Naive thymus-derived CD4-positive, alpha-beta T cell (primary cell): ENCODE results near the gene ZNHIT2. TPM values are rescaled to one million over a fixed set of nuclear protein-coding genes. Genes with fewer than 3 reads are reported as not detected.
"Not testable (repeated sequence)": the region's sequence is repeated elsewhere in the genome, so short reads cannot be mapped to it uniquely, and the experiment has no call there.

Experiments used
- ATAC-seq: fragments of 150-1000 bp; cut with Tn5 transposase; 2 replicates; pipeline ENCODE4 v1.10.0; 2021; ENCODE audit warnings: mild to moderate bottlenecking, moderate library complexity
- CTCF ChIA-PET: fragments of 350-600 bp; sonication (Branson Sonifier 250); formaldehyde crosslinking; loops from one replicate; lab custom pipeline; 2021; ENCODE audit warnings: antibody characterized with exemption; lab: Charles Lee
- POLR2A ChIA-PET: fragments of 350-600 bp; sonication (Branson Sonifier 250); formaldehyde crosslinking; loops from one replicate; lab custom pipeline; 2021; ENCODE audit warnings: antibody characterized with exemption, inconsistent platforms; lab: Charles Lee
- DNase-seq, 9 donors: peaks; one replicate each; pipeline versions ENCODE4 v3.0.0 to v3.0.0-alpha.2; 2020 to 2022; ENCODE audit warnings: mixed read lengths in 1 of 9
- H3K27ac ChIP-seq: one replicate; pipeline ENCODE4 v1.7.0; 2013; ENCODE audit warnings: mild to moderate bottlenecking, low read depth, low read length, moderate library complexity
- H3K27me3 ChIP-seq, 2 donors: one replicate each; pipeline ENCODE4 v1.7.0; 2013; ENCODE audit warnings: low read length in 2 of 2, mild to moderate bottlenecking in 2 of 2, moderate library complexity in 2 of 2; ENCODE audit not compliant: control insufficient read depth in 2 of 2, insufficient read depth in 2 of 2
- H3K36me3 ChIP-seq, 3 experiments: 1 replicate in 2 of 3; 2 replicates in 1 of 3; pipeline ENCODE4 v1.7.0; 2013; ENCODE audit warnings: low read length in 3 of 3, mild to moderate bottlenecking in 3 of 3, moderate library complexity in 1 of 3; ENCODE audit not compliant: insufficient read depth in 3 of 3, control insufficient read depth in 2 of 3
- H3K4me1 ChIP-seq, 2 donors: one replicate each; pipeline ENCODE4 v1.7.0; 2013; ENCODE audit warnings: low read length in 2 of 2, mild to moderate bottlenecking in 2 of 2, moderate library complexity in 1 of 2; ENCODE audit not compliant: control insufficient read depth in 2 of 2, insufficient read depth in 2 of 2
- H3K4me3 ChIP-seq: 2 replicates; pipeline ENCODE4 v1.7.0; 2013; ENCODE audit warnings: mild to moderate bottlenecking, low read length
- H3K9me3 ChIP-seq, 3 experiments: 1 replicate in 2 of 3; 2 replicates in 1 of 3; pipeline ENCODE4 v1.7.0; 2013; ENCODE audit warnings: low read length in 3 of 3; ENCODE audit not compliant: control insufficient read depth in 2 of 3
- H3K27ac Mint-ChIP-seq, 9 donors: one replicate each; pipeline ENCODE4 v1.8.0; 2020 to 2022; ENCODE audit warnings: mixed read lengths in 9 of 9, mild to moderate bottlenecking in 8 of 9, moderate library complexity in 5 of 9, inconsistent platforms in 2 of 9
- H3K27me3 Mint-ChIP-seq, 5 donors: one replicate each; pipeline ENCODE4 v1.8.0; 2021 to 2022; ENCODE audit warnings: mixed read lengths in 5 of 5, mild to moderate bottlenecking in 1 of 5
- H3K36me3 Mint-ChIP-seq, 5 donors: one replicate each; pipeline ENCODE4 v1.8.0; 2020 to 2022; ENCODE audit warnings: mixed read lengths in 5 of 5, mild to moderate bottlenecking in 3 of 5, inconsistent platforms in 1 of 5
- H3K4me1 Mint-ChIP-seq, 7 donors: one replicate each; pipeline ENCODE4 v1.8.0; 2020 to 2022; ENCODE audit warnings: mixed read lengths in 7 of 7, mild to moderate bottlenecking in 3 of 7, inconsistent platforms in 1 of 7
- H3K4me3 Mint-ChIP-seq, 10 donors: one replicate each; pipeline ENCODE4 v1.8.0; 2020 to 2022; ENCODE audit warnings: mild to moderate bottlenecking in 10 of 10, mixed read lengths in 10 of 10, moderate library complexity in 6 of 10, inconsistent platforms in 2 of 10
- H3K9me3 Mint-ChIP-seq, 11 donors: one replicate each; pipeline ENCODE4 v1.8.0; 2020 to 2022; ENCODE audit warnings: mixed read lengths in 11 of 11, mild to moderate bottlenecking in 4 of 11, inconsistent platforms in 1 of 11, moderate library complexity in 1 of 11
- intact Hi-C, 2 donors: fragments of 100-400 bp; cut with micrococcal nuclease; formaldehyde crosslinking; loops; one replicate each; pipeline ENCODE4 v1.15.1; 2023
- polyA plus RNA-seq, 2 donors: library from polyadenylated mRNA; unstranded; fragments of 300-500 nt; fragmentation: Illumina TruSeq; gene quantifications; one replicate each; pipeline ENCODE4 v1.2.3, GENCODE V29; 2021
- total RNA-seq, 6 experiments: library from RNA in 5 of 6; stranded (reverse) in 5 of 6; gene quantifications; 1 replicate in 5 of 6; 2 replicates in 1 of 6; pipeline ENCODE4 v1.2.3 and lab custom pipeline; 2021 to 2026

ZNHIT2 gene
- total and polyA plus RNA-seq, 7 experiments from 2014 or later: 9.9 to 35.6 (median 14.3) TPM

DNA sequence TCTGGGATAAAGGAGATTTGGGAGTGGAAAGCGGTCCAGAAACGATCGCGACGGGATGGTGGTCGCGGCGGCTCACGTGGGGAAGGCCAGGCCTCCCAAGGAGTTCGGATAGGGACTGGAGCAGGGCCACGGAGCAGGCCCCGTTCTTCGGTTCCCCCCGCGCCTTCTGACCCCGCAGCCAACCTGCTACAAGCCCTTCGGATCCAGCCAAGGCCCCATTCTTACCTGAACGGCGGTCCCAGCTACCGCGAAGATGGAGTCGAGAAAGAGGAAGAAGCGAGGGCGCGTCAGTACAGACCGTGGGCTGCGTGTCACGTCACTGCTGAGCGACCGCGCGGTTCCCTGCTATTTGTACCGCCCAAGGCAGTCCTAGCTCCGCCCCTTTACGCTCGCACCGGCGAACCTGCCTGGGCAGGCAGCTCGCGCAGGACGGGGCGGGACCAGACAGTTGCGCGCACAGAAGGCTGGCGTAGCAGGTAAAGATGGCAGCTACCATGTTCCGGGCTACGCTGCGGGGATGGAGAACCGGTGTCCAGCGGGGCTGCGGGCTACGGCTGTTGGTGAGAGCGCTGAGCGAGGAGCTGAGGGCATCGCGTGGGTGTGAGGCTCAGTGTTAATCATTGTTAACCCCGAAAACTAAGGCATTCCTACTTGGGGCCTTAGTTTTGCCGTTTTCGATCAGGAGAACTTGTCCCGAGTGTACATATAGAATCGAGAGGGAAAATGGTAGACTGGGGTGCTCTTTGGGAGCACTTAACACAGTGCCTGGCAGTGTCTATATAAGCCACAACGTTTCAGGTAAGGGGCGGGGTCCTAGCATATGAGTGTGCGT lies 4.6 kb upstream of the ZNHIT2 start, which contains the start of the genes FAU and MRPL49:
TSS of gene FAU (minus strand) at position 270 of the 832 bp plus-strand sequence. CDS start 321 bp downstream, outside the sequence.
TSS of gene MRPL49 (plus strand) at position 457 of the 832 bp plus-strand sequence. CDS start at position 483, 26 bp downstream.
- H3K36me3 Mint-ChIP-seq: peaks cover 0 to 43% (median 35%) of the 10 kb centered on the region in 5 donors
- Histone ChIP-seq H3K27ac (peak within 1 kb of the TSS; percentile 99), H3K36me3 (peaks cover 24 to 63% (median 28%) of the 10 kb centered on the region in 3 experiments), H3K4me1 (peaks cover 15 to 20% of the 10 kb centered on the region in 2 donors), H3K9me3 (no peaks in the 10 kb centered on the region), H3K27me3 (no peaks in the 10 kb centered on the region), H3K4me3 (peak within 1 kb of the TSS; percentile 99)
- DNase-seq (peak; percentile 91 to 99 (median 98)), ATAC-seq (peak; percentile 86)
- no peaks in the 10 kb centered on the region for H3K27me3 Mint-ChIP-seq
- H3K9me3 Mint-ChIP-seq: peaks cover 0 to 5% (median 0%) of the 10 kb centered on the region in 11 donors
- H3K4me1 Mint-ChIP-seq: peaks cover 17 to 62% (median 49%) of the 10 kb centered on the region in 7 donors
- peak within 1 kb of the TSS; percentile 98 to 100 (median 100) for H3K27ac Mint-ChIP-seq
- CTCF ChIA-PET: interaction anchor here (0.7 to 3.1 kb wide), 10 partner anchors 9 to 343 kb away, joined by 3 to 48 read pairs (median 4); partner anchors contain the start of genes ARL2, SYVN1 and TM7SF2
- H3K4me3 Mint-ChIP-seq: peak within 1 kb of the TSS; percentile 98 to 100 (median 99)
- intact Hi-C loops: loop anchor here (1.0 to 2.0 kb wide), 13 partner anchors 11 to 1223 kb away; partner anchors contain the start of genes CAPN1 (in 2 of the 2), CDCA5 (in 2 of the 2), SNX15 (in 2 of the 2) and ZFPL1 (in 2 of the 2)
- POLR2A ChIA-PET: interaction anchor here (0.8 to 9.9 kb wide), 34 partner anchors 11 to 804 kb away, joined by 3 to 237 read pairs (median 5); partner anchors contain the start of genes ARL2, ATG2A, CAPN1 and MAJIN

DNA sequence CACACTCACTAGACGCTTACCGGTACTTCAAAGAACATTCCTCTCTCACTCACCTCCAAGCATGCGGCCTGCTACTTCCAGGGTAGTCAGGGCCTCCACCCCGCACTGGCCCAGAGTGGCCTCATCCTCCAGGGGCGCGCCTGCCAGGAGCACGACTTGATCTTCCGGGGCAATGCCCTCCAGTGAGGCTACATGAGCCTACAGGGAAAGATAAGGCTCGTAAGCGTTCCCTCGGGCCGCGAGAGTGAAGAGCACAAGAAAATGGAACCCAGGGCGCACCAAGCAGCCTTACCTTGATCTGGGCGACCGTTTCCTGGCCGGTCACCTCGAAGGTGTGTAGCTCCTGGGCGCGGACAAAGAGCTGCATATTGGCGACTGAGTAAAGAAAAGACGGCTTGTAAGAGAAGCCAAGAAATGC lies 4.0 kb upstream of the ZNHIT2 start:
- Histone ChIP-seq H3K36me3 (peaks cover 19 to 57% (median 21%) of the 10 kb centered on the region in 3 experiments), H3K27me3 (no peaks in the 10 kb centered on the region), H3K4me3 (peak overlapping the region; percentile 99), H3K4me1 (peaks cover 19 to 24% of the 10 kb centered on the region in 2 donors), H3K9me3 (no peaks in the 10 kb centered on the region), H3K27ac (peak overlapping the region; percentile 99)
- H3K4me1 Mint-ChIP-seq: peaks cover 18 to 66% (median 52%) of the 10 kb centered on the region in 7 donors
- H3K4me3 Mint-ChIP-seq: peak overlapping the region; percentile 98 to 100 (median 99)
- ChIA-PET CTCF (interaction anchor here (0.7 to 3.1 kb wide), 9 partner anchors 10 to 400 kb away, joined by 3 to 48 read pairs (median 4); partner anchors contain the start of genes ARL2, SYVN1 and TM7SF2), POLR2A (interaction anchor here (0.8 to 9.9 kb wide), 34 partner anchors 11 to 804 kb away, joined by 3 to 237 read pairs (median 5); partner anchors contain the start of genes ARL2, ATG2A, CAPN1 and MAJIN)
- no peaks in the 10 kb centered on the region for H3K27me3 Mint-ChIP-seq
- H3K36me3 Mint-ChIP-seq: peaks cover 0 to 37% (median 33%) of the 10 kb centered on the region in 5 donors
- intact Hi-C loops: no loop called here
- H3K9me3 Mint-ChIP-seq: peaks cover 0 to 2% (median 0%) of the 10 kb centered on the region in 11 donors
- DNase-seq: peak in 3 of 9 donors; percentile 23 to 41 (median 27)
- ATAC-seq: no peak
- peak overlapping the region; percentile 98 to 100 (median 100) for H3K27ac Mint-ChIP-seq

DNA sequence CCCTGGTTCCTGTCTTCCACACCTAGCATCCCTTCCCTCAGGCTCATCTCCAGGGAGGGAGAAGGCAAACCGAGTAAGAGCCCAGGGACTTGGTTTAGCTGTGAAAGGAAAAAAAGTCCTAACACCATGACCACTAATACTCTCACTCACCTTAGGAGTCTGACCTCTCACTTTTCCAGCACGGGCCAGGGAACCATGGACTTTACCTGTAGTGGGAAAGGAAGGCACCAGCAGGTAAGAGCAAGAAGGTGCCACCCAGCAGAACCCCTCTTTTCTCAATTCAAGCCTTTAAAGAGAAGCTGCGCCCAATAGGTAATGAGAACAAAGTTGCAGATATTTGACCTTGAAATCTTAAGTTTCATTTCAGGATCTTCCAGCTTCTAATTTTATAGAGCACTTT lies 3.3 kb upstream of the ZNHIT2 start:
- DNase-seq (no peak), ATAC-seq (no peak)
- H3K27ac ChIP-seq: peak overlapping the region; percentile 99
- H3K9me3 Mint-ChIP-seq: peaks cover 0 to 2% (median 0%) of the 10 kb centered on the region in 11 donors
- H3K4me3 Mint-ChIP-seq: peak overlapping the region; percentile 98 to 100 (median 99)
- no peaks in the 10 kb centered on the region for H3K27me3 ChIP-seq
- ChIA-PET CTCF (interaction anchor here (0.7 to 3.1 kb wide), 3 partner anchors 9 to 400 kb away, joined by 3 to 48 read pairs (median 10); partner anchors contain the start of genes ARL2 and TM7SF2), POLR2A (interaction anchor here (0.5 to 9.9 kb wide), 20 partner anchors 10 to 849 kb away, joined by 3 to 237 read pairs (median 8); partner anchors contain the start of genes ARL2, MEN1, SAC3D1 and SF1)
- intact Hi-C loops: no loop called here
- H3K36me3 Mint-ChIP-seq: peaks cover 0 to 34% (median 31%) of the 10 kb centered on the region in 5 donors
- H3K9me3 ChIP-seq: no peaks in the 10 kb centered on the region
- H3K4me3 ChIP-seq: peak overlapping the region; percentile 99
- peaks cover 16 to 54% (median 19%) of the 10 kb centered on the region in 3 experiments for H3K36me3 ChIP-seq
- H3K4me1 ChIP-seq: peaks cover 25 to 30% of the 10 kb centered on the region in 2 donors
- H3K27ac Mint-ChIP-seq: peak overlapping the region; percentile 98 to 100 (median 100)
- H3K27me3 Mint-ChIP-seq: no peaks in the 10 kb centered on the region
- H3K4me1 Mint-ChIP-seq: peaks cover 18 to 70% (median 52%) of the 10 kb centered on the region in 7 donors

DNA sequence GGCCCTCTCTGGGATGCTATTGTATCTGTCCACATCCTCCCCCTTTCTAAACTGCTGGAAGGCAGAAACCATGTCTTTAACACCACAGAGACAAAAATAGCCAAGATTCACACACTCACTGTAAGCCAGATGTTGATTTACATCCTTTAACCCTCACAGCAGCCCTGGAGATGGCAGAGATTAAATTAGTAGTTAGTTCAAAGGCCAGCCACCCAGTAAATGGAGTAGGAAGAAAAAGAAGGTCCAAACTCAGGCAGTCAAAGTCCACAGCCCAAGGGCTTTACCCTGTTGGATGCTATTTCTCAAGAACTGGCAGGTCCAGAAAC lies 2.1 kb upstream of the ZNHIT2 start:
- H3K36me3 Mint-ChIP-seq: peaks cover 0 to 31% (median 26%) of the 10 kb centered on the region in 5 donors
- H3K4me1 Mint-ChIP-seq: peaks cover 18 to 80% (median 52%) of the 10 kb centered on the region in 7 donors

DNA sequence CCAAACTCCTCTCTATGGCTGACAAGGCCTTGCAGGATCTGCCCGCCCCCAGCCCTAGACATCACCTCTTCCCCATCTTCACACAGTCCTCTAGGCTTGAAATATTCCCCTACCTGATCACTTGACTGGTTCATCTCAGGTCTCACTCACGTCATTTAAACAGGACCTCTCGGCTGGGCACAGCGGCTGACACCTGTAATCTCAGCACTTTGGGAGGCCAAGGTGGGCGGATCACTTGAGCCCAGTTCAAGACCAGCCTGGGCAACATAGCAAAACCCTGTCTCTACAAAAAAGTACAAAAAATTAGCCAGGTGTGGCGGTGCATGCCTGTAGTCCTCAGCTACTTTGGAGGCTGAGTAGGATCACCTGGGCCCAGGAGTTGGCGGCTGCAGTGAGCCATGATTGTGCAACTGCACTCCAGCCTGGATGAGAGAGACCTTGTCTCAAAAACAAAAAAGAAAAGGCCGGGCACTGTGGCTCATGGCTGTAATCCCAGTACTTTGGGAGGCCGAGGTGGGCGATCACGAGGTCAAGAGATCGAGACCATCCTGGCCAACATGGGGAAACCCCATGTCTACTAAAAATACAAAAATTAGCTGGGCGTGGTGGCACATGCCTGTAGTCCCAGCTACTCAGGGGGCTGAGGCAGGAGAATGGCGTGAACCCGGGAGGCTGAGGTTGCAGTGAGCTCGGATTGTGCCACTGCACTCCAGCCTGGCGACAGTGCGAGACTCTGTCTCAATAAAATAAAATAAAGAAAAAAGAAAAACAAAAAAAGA lies 1.6 kb upstream of the ZNHIT2 start:
- ATAC-seq, DNase-seq, H3K4me3 ChIP-seq, H3K9me3 Mint-ChIP-seq, H3K27me3 Mint-ChIP-seq, H3K9me3 ChIP-seq, H3K27me3 ChIP-seq: not testable (repeated sequence)
- Mint-ChIP-seq H3K36me3 (peaks cover 0 to 31% (median 26%) of the 10 kb centered on the region in 5 donors), H3K27ac (peak overlapping the region; percentile 41 to 100 (median 93)), H3K4me3 (peak overlapping the region in 3 of 10 donors; percentile 41 to 66 (median 43)), H3K4me1 (peaks cover 15 to 79% (median 51%) of the 10 kb centered on the region in 7 donors)
- ChIA-PET CTCF (interaction anchor here (0.9 to 1.3 kb wide), 4 partner anchors 29 to 203 kb away, joined by 3 to 4 read pairs (median 4); no protein-coding TSS in a partner anchor), POLR2A (interaction anchor here (0.8 to 9.9 kb wide), 11 partner anchors 8 to 340 kb away, joined by 3 to 237 read pairs (median 5); partner anchors contain the start of genes ARL2, SYVN1, TM7SF2 and VPS51)
- peak overlapping the region; percentile 99 for H3K27ac ChIP-seq
- peaks cover 26 to 35% of the 10 kb centered on the region in 2 donors for H3K4me1 ChIP-seq
- H3K36me3 ChIP-seq: peaks cover 16 to 42% (median 19%) of the 10 kb centered on the region in 3 experiments
- intact Hi-C loops: loop anchor here (1.0 to 10.0 kb wide), 3 partner anchors 9 to 374 kb away; partner anchors contain the start of genes CDC42EP2 (in 1 of the 2) and RASGRP2 (in 1 of the 2)

More for the DNA sequence above, 2.1 kb upstream of the ZNHIT2 start:
- intact Hi-C loops: loop anchor here in 1 of 2 donors (10.0 kb wide), 2 partner anchors 195 to 375 kb away; partner anchors contain the start of genes CDC42EP2 and RASGRP2
- Mint-ChIP-seq H3K9me3 (peaks cover 0 to 2% (median 0%) of the 10 kb centered on the region in 11 donors), H3K27ac (peak overlapping the region in 5 of 9 donors; percentile 28 to 100 (median 100)), H3K4me3 (peak overlapping the region in 9 of 10 donors; percentile 16 to 98 (median 51)), H3K27me3 (no peaks in the 10 kb centered on the region)
- CTCF ChIA-PET: interaction anchor here (3.1 kb wide), 1 partner anchor 8 kb away, joined by 48 read pairs; the partner anchor contains the start of gene TM7SF2
- ATAC-seq: no peak
- Histone ChIP-seq H3K27me3 (no peaks in the 10 kb centered on the region), H3K36me3 (peaks cover 16 to 47% (median 19%) of the 10 kb centered on the region in 3 experiments), H3K27ac (peak overlapping the region; percentile 99), H3K4me1 (peaks cover 26 to 35% of the 10 kb centered on the region in 2 donors), H3K4me3 (no peak overlapping the region), H3K9me3 (no peaks in the 10 kb centered on the region)
- DNase-seq: no peak
- POLR2A ChIA-PET: interaction anchor here (2.4 to 9.9 kb wide), 5 partner anchors 9 to 106 kb away, joined by 7 to 237 read pairs (median 44); partner anchors contain the start of genes ARL2, SYVN1, TM7SF2 and VPS51
